MCF 10A (cell line): ENCODE measurements around the gene DPP6. TPM values are rescaled to one million over a fixed set of nuclear protein-coding genes. Genes with fewer than 3 reads are reported as not detected.

Experiments used
- BruUV-seq: library from RNA; stranded (reverse); fragments of 400-500 nt; replicated peaks from 2 replicates; lab custom pipeline; 2021; lab: Mats Ljungman, UMichigan
- CTCF ChIA-PET: fragments of 300-600 bp; sonication (Branson Sonifier 250); formaldehyde crosslinking; extraction: SDS; loops from one replicate; lab custom pipeline; 2021; ENCODE audit warnings: antibody characterized with exemption, inconsistent platforms; lab: Yijun Ruan, JAX
- POLR2A ChIA-PET: fragments of 300-600, 350-650 bp; sonication (Branson Sonifier 250); formaldehyde crosslinking; extraction: SDS; loops from one replicate; lab custom pipeline; 2020; ENCODE audit warnings: antibody characterized with exemption, inconsistent platforms; lab: Yijun Ruan, JAX
- DNase-seq: peaks from one replicate; pipeline ENCODE4 v3.0.0-alpha.2; 2018; ENCODE audit not compliant: unreplicated experiment
- H3K27ac Mint-ChIP-seq: one replicate; pipeline ENCODE4 v1.8.0; 2022; ENCODE audit warnings: mild to moderate bottlenecking, low read depth, mixed read lengths; ENCODE audit not compliant: unreplicated experiment
- H3K27me3 Mint-ChIP-seq: one replicate; pipeline ENCODE4 v1.8.0; 2022; ENCODE audit warnings: mixed read lengths; ENCODE audit not compliant: insufficient read depth, unreplicated experiment
- H3K36me3 Mint-ChIP-seq: one replicate; pipeline ENCODE4 v1.8.0; 2022; ENCODE audit warnings: mild to moderate bottlenecking, moderate library complexity, mixed read lengths; ENCODE audit not compliant: insufficient read depth, unreplicated experiment
- H3K4me1 Mint-ChIP-seq: one replicate; pipeline ENCODE4 v1.8.0; 2022; ENCODE audit warnings: mixed read lengths; ENCODE audit not compliant: insufficient read depth, unreplicated experiment
- H3K4me3 Mint-ChIP-seq: one replicate; pipeline ENCODE4 v1.8.0; 2022; ENCODE audit warnings: mild to moderate bottlenecking, moderate library complexity, mixed read lengths; ENCODE audit not compliant: unreplicated experiment
- H3K9me3 Mint-ChIP-seq: one replicate; pipeline ENCODE4 v1.8.0; 2022; ENCODE audit warnings: mixed read lengths; ENCODE audit not compliant: unreplicated experiment
- intact Hi-C: fragments of 100-400 bp; cut with micrococcal nuclease; formaldehyde crosslinking; loops from 2 replicates; pipeline ENCODE4 v1.14.1; 2022
- total RNA-seq: library from RNA; stranded (reverse); gene quantifications from 2 replicates; pipeline ENCODE4 v1.2.3, GENCODE V29; 2022
- TF ChIP-seq, protein P1 (sequence below): fragments of 200-600 bp; IDR thresholded peaks from one replicate; pipeline ENCODE4 v1.8.0; 2022; ENCODE audit warnings: antibody characterized with exemption, mild to moderate bottlenecking; ENCODE audit not compliant: unreplicated experiment

DPP6 gene
- total RNA-seq, 1 experiment from 2014 or later: not detected

DNA sequence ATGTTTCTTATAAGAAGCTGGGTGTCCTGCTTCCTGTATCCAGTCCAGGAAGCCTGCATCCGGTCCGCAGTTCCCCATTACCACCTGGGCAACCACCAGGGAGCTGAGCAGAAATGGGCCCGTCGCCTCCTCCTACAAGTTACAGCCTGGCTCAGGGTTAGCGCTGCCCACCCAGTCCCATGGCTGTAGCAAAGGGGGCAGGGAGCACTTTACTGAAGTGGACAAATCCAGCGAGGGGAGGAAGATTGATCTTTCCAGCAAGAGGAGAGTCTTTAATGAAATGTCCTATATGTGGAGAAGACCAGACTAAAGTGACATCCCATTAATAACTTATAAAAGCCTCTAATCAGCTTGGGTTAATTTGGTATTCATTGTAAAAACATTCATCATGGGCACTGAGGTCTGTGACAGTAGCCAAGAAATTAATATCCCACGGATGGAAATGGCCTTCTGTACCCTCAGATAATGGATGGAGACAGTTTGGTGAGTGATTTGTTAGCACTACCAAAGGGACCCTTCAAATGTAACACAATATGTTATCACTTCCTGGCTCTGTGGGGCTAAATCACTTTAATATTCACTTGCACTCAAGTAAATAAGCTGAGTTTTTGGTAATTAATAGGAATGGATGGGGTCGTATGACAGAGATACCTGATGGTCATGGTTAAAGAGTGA lies 627.3 kb downstream of the DPP6 start:
- intact Hi-C loops: no loop called here
- Mint-ChIP-seq H3K36me3 (no peaks in the 10 kb centered on the region), H3K27ac (no peak overlapping the region), H3K27me3 (no peaks in the 10 kb centered on the region), H3K4me3 (no peak overlapping the region), H3K9me3 (peaks cover 36% of the 10 kb centered on the region), H3K4me1 (no peaks in the 10 kb centered on the region)
- TF ChIP-seq, protein P1, sequence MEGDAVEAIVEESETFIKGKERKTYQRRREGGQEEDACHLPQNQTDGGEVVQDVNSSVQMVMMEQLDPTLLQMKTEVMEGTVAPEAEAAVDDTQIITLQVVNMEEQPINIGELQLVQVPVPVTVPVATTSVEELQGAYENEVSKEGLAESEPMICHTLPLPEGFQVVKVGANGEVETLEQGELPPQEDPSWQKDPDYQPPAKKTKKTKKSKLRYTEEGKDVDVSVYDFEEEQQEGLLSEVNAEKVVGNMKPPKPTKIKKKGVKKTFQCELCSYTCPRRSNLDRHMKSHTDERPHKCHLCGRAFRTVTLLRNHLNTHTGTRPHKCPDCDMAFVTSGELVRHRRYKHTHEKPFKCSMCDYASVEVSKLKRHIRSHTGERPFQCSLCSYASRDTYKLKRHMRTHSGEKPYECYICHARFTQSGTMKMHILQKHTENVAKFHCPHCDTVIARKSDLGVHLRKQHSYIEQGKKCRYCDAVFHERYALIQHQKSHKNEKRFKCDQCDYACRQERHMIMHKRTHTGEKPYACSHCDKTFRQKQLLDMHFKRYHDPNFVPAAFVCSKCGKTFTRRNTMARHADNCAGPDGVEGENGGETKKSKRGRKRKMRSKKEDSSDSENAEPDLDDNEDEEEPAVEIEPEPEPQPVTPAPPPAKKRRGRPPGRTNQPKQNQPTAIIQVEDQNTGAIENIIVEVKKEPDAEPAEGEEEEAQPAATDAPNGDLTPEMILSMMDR: no peak
- DNase-seq: no peak
- ChIA-PET POLR2A (no interaction called here), CTCF (interaction anchor here (0.8 kb wide), 1 partner anchor 19 kb away, joined by 4 read pairs; no protein-coding TSS in a partner anchor)
- BruUV-seq: no TSS peak

- no TSS peak for BruUV-seq
- POLR2A ChIA-PET: no interaction called here
- no peaks in the 10 kb centered on the region for H3K36me3 Mint-ChIP-seq
- H3K4me1 Mint-ChIP-seq: no peaks in the 10 kb centered on the region
- no peaks in the 10 kb centered on the region for H3K27me3 Mint-ChIP-seq
- CTCF ChIA-PET: no interaction called here
- no peak overlapping the region for H3K27ac Mint-ChIP-seq
- no peak for DNase-seq
- TF ChIP-seq, protein P1: no peak
- intact Hi-C loops: no loop called here
- H3K9me3 Mint-ChIP-seq: peaks cover 24% of the 10 kb centered on the region
- no peak overlapping the region for H3K4me3 Mint-ChIP-seq
Observed at GRCh38 chr7:154680894-154681659, 628.9 kb downstream of the DPP6 start.

GRCh38 chr7:154682003-154682402 lies 629.8 kb downstream of the DPP6 start:
- ChIA-PET POLR2A (no interaction called here), CTCF (no interaction called here)
- no peak overlapping the region for H3K27ac Mint-ChIP-seq
- TF ChIP-seq, protein P1: no peak
- no peaks in the 10 kb centered on the region for H3K27me3 Mint-ChIP-seq
- H3K4me1 Mint-ChIP-seq: no peaks in the 10 kb centered on the region
- H3K36me3 Mint-ChIP-seq: no peaks in the 10 kb centered on the region
- no peak for DNase-seq
- no peak overlapping the region for H3K4me3 Mint-ChIP-seq
- intact Hi-C loops: no loop called here
- no TSS peak for BruUV-seq
- peaks cover 24% of the 10 kb centered on the region for H3K9me3 Mint-ChIP-seq
